Mucosa of rectum (tissue), 2 donors: ENCODE measurements around the gene NFS1.

Experiments used
- H3K27ac ChIP-seq, 2 donors: one replicate each; pipeline ENCODE4 v1.7.0; 2013; ENCODE audit warnings: inconsistent platforms in 2 of 2, low read depth in 2 of 2, low read length in 2 of 2
- H3K27me3 ChIP-seq, 2 donors: one replicate each; pipeline ENCODE4 v1.7.0; 2013; ENCODE audit warnings: low read length in 2 of 2; ENCODE audit not compliant: control insufficient read depth in 2 of 2, insufficient read depth in 2 of 2
- H3K36me3 ChIP-seq, 2 donors: one replicate each; pipeline ENCODE4 v1.7.0; 2013; ENCODE audit warnings: low read length in 2 of 2; ENCODE audit not compliant: control insufficient read depth in 2 of 2, insufficient read depth in 2 of 2
- H3K4me1 ChIP-seq, 2 donors: one replicate each; pipeline ENCODE4 v1.7.0; 2013; ENCODE audit warnings: low read length in 2 of 2, mild to moderate bottlenecking in 1 of 2; ENCODE audit not compliant: control insufficient read depth in 2 of 2, insufficient read depth in 2 of 2
- H3K4me3 ChIP-seq, 2 donors: one replicate each; pipeline ENCODE4 v1.7.0; 2013; ENCODE audit warnings: low read length in 2 of 2
- H3K9ac ChIP-seq, 2 donors: one replicate each; pipeline ENCODE4 v1.7.0; 2013; ENCODE audit warnings: low read length in 2 of 2, low read depth in 1 of 2, mild to moderate bottlenecking in 1 of 2
- H3K9me3 ChIP-seq, 2 donors: one replicate each; pipeline ENCODE4 v1.7.0; 2013; ENCODE audit warnings: low read length in 2 of 2; ENCODE audit not compliant: control insufficient read depth in 2 of 2
- donor health status: healthy.
- donor health status: Normal muscosa, but diverticular disease.

The NFS1 gene

GRCh38 chr20:35657271-35657670, 41.9 kb downstream of the NFS1 start:
- Histone ChIP-seq H3K9ac (no peak overlapping the region), H3K4me1 (peaks cover 9% of the 10 kb centered on the region in 2 donors)

GRCh38 chr20:35654415-35654814, 44.7 kb downstream of the NFS1 start:
- H3K9ac ChIP-seq: no peak overlapping the region
- no peaks in the 10 kb centered on the region for H3K9me3 ChIP-seq
- H3K27me3 ChIP-seq: no peaks in the 10 kb centered on the region
- peaks cover 0 to 2% of the 10 kb centered on the region in 2 donors for H3K4me1 ChIP-seq
- H3K4me3 ChIP-seq: no peak overlapping the region
- H3K27ac ChIP-seq: no peak overlapping the region
- H3K36me3 ChIP-seq: peaks cover 26 to 31% of the 10 kb centered on the region in 2 donors

More at GRCh38 chr20:35657271-35657670, 41.9 kb downstream of the NFS1 start:
- H3K36me3 ChIP-seq: peaks cover 26 to 29% of the 10 kb centered on the region in 2 donors
- H3K4me3 ChIP-seq: no peak overlapping the region
- H3K27me3 ChIP-seq: no peaks in the 10 kb centered on the region
- H3K9me3 ChIP-seq: no peaks in the 10 kb centered on the region
- H3K27ac ChIP-seq: no peak overlapping the region

GRCh38 chr20:35653893-35654292, 45.3 kb downstream of the NFS1 start:
- no peak overlapping the region for H3K4me3 ChIP-seq
- H3K4me1 ChIP-seq: peaks cover 0 to 2% of the 10 kb centered on the region in 2 donors
- no peak overlapping the region for H3K27ac ChIP-seq
- no peaks in the 10 kb centered on the region for H3K27me3 ChIP-seq
- H3K9ac ChIP-seq: no peak overlapping the region
- no peaks in the 10 kb centered on the region for H3K9me3 ChIP-seq
- H3K36me3 ChIP-seq: peaks cover 26 to 33% of the 10 kb centered on the region in 2 donors

- H3K9ac ChIP-seq: no peak overlapping the region
- peaks cover 0 to 2% of the 10 kb centered on the region in 2 donors for H3K4me1 ChIP-seq
- H3K27me3 ChIP-seq: no peaks in the 10 kb centered on the region
- H3K9me3 ChIP-seq: no peaks in the 10 kb centered on the region
- H3K36me3 ChIP-seq: peaks cover 26 to 33% of the 10 kb centered on the region in 2 donors
- H3K27ac ChIP-seq: no peak overlapping the region
- no peak overlapping the region for H3K4me3 ChIP-seq
Measured at GRCh38 chr20:35653430-35653734, 45.8 kb downstream of the NFS1 start.

GRCh38 chr20:35652641-35653429, 46.3 kb downstream of the NFS1 start:
- no peak overlapping the region for H3K27ac ChIP-seq
- H3K4me1 ChIP-seq: peaks cover 0 to 2% of the 10 kb centered on the region in 2 donors
- H3K4me3 ChIP-seq: no peak overlapping the region
- H3K9me3 ChIP-seq: no peaks in the 10 kb centered on the region
- H3K9ac ChIP-seq: no peak overlapping the region
- H3K36me3 ChIP-seq: peaks cover 26 to 33% of the 10 kb centered on the region in 2 donors
- no peaks in the 10 kb centered on the region for H3K27me3 ChIP-seq

- Histone ChIP-seq H3K4me3 (no peak overlapping the region), H3K27me3 (no peaks in the 10 kb centered on the region), H3K9me3 (no peaks in the 10 kb centered on the region), H3K4me1 (peaks cover 0 to 2% of the 10 kb centered on the region in 2 donors), H3K36me3 (peaks cover 26 to 33% of the 10 kb centered on the region in 2 donors), H3K9ac (no peak overlapping the region), H3K27ac (no peak overlapping the region)
Measured at GRCh38 chr20:35651958-35652357, 47.2 kb downstream of the NFS1 start.

GRCh38 chr20:35650632-35651031, 48.5 kb downstream of the NFS1 start:
- no peak overlapping the region for H3K27ac ChIP-seq
- H3K4me3 ChIP-seq: no peak overlapping the region
- no peaks in the 10 kb centered on the region for H3K9me3 ChIP-seq
- no peak overlapping the region for H3K9ac ChIP-seq
- peaks cover 26 to 33% of the 10 kb centered on the region in 2 donors for H3K36me3 ChIP-seq
- no peaks in the 10 kb centered on the region for H3K4me1 ChIP-seq
- no peaks in the 10 kb centered on the region for H3K27me3 ChIP-seq

- H3K4me1 ChIP-seq: no peaks in the 10 kb centered on the region
- no peak overlapping the region for H3K9ac ChIP-seq
- peaks cover 10 to 18% of the 10 kb centered on the region in 2 donors for H3K36me3 ChIP-seq
- H3K27ac ChIP-seq: no peak overlapping the region
- no peaks in the 10 kb centered on the region for H3K9me3 ChIP-seq
- H3K4me3 ChIP-seq: no peak overlapping the region
- no peaks in the 10 kb centered on the region for H3K27me3 ChIP-seq
Measured at GRCh38 chr20:35648836-35649235, 50.3 kb downstream of the NFS1 start.

GRCh38 chr20:35644806-35645205, 54.3 kb downstream of the NFS1 start:
- Histone ChIP-seq H3K4me1 (no peaks in the 10 kb centered on the region), H3K9me3 (no peaks in the 10 kb centered on the region), H3K27me3 (no peaks in the 10 kb centered on the region), H3K4me3 (no peak overlapping the region), H3K9ac (no peak overlapping the region), H3K27ac (no peak overlapping the region), H3K36me3 (peaks cover 0 to 2% of the 10 kb centered on the region in 2 donors)

- Histone ChIP-seq H3K9ac (no peak overlapping the region), H3K36me3 (no peaks in the 10 kb centered on the region), H3K27ac (no peak overlapping the region), H3K4me1 (no peaks in the 10 kb centered on the region), H3K27me3 (no peaks in the 10 kb centered on the region), H3K9me3 (no peaks in the 10 kb centered on the region), H3K4me3 (no peak overlapping the region)
Measured at GRCh38 chr20:35643045-35643444, 56.1 kb downstream of the NFS1 start.
